HG03520 (cell line): ENCODE results near the gene AVPI1.
"Not testable (repeated sequence)": the region's sequence is repeated elsewhere in the genome, so short reads cannot be mapped to it uniquely, and the experiment has no call there.

Experiments used
- ATAC-seq: cut with Tn5 transposase; IDR thresholded peaks from one replicate; pipeline ENCODE4 v1.9.1; 2021; ENCODE audit warnings: mild to moderate bottlenecking, moderate library complexity; ENCODE audit not compliant: unreplicated experiment

Gene AVPI1

GRCh38 chr10:97642471-97643159 is 44.4 kb downstream of the AVPI1 start:
- not testable (repeated sequence) for ATAC-seq

DNA sequence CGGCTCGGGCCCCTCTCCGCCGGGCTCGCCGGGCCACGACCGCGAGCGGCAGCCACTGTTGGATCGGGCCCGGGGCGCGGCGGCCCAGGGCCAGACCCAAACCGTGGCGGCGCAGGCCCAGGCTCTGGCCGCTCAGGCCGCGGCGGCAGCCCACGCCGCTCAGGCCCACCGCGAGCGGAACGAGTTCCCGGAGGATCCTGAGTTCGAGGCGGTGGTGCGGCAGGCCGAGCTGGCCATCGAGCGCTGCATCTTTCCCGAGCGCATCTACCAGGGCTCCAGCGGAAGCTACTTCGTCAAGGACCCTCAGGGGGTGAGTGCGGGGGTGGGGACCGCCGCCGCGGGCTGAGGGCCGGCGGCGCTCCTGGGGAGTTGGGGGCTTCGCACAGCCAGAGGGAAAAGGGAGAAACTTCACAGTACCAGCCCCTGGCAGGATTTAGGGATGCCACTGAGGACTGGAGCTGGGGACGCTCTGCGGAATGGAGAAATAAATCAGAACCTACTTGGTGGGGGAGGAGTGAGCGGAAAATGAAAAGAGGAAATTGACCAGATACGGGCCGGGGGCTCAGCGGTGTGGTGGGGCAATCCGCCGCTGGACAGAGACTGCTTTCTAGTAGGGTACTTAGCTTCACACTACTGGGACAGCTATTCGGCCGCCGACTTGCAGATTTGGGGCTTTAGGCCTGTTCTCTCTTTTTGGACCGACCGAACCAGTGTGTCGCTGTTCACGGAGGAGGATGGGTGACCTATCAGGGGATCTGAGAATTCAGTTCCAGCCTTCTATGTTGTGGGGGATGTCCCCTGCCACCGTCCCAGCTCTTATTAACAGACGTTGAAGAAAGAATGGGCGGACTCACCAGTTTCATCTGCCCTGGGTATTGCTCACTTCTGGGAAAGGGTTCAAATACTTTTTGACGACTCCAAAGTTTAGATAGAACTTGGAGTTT is 45.9 kb downstream of the AVPI1 start:
- ATAC-seq: peak; percentile 24

DNA sequence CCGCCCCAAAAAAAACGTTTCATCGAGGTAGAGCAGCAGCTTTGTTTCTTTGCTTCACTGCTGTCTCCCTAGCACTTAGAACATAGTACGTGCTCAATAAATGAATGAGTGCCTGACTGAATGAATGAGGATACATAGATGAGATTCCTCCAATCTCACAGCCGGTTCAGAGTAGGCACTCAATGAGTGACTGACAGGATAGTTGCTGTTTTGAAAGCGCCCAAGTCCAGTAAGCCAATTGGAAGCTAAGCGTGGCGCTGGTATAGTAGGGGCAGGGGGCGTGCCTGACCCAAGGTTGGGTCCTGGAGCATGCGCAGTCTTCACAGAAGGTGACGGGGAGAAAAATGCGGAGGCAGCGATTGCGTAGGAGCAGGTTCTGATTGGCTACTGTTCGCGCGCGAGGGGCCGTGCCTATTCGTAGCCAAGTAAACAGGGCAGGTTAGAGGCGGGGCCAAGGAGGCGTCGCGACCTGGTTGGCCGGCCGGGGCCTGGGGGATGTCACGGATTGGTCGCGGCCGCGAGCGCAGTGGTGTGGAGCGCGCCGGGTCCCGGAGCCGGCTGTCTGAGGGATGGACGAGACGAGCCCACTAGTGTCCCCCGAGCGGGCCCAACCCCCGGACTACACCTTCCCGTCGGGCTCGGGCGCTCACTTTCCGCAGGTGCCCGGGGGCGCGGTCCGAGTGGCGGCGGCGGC is 46.7 kb downstream of the AVPI1 start, which contains the start of gene PI4K2A:
PI4K2A (plus strand) TSS at position 498 of the 694 bp plus-strand sequence; CDS start at position 570, 72 bp downstream.
- peak; percentile 96 for ATAC-seq

- not testable (repeated sequence) for ATAC-seq
Measured at GRCh38 chr10:97639090-97639489, 48.0 kb downstream of the AVPI1 start.

GRCh38 chr10:97635577-97635976 is 51.5 kb downstream of the AVPI1 start:
- ATAC-seq: no peak

- ATAC-seq: no peak
Measured at GRCh38 chr10:97633921-97634320, 53.1 kb downstream of the AVPI1 start.

GRCh38 chr10:97632949-97633884 is 53.8 kb downstream of the AVPI1 start, which contains the start of gene MORN4:
Gene MORN4 (minus strand): TSS chr10:97633500. CDS start chr10:97619653, 13,847 bp downstream.
- peak; percentile 97 for ATAC-seq

DNA sequence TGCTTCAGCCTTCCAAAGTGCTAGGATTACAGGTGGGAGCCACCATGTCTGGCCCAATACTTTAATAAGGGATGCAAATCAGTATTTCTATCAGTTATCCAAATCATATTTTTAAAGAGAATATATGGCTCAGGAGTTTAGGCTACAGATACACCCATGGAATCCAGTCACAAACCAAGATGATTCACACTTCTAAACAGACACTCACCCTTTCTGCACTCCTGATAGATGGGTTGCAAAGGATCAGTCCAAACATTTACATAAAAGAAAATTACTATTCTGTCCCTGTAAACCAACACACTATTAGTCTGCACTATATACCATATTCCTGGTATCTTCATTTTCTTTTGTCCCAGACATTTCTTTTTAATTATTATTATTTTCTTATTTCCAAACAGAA is 55.9 kb downstream of the AVPI1 start:
- no peak for ATAC-seq

DNA sequence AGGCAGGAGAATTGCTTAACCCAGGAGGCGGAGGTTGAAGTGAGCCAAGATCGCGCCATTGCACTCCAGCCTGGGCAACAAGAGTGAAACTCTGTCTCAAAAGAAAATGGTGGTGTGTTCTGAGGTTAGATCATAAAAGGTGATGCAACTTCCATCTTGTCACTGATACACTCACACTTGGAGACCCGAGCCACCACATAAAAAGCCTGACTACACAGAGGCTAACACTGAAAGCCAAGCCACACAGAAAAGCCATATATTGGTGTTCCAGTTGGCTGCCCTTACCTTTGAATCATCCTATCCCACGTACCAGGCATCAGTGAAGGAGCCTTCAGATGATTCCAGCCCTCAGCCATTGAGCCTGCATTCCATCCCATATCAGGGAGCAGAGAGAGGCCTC is 57.8 kb downstream of the AVPI1 start:
- ATAC-seq: no peak

- ATAC-seq: no peak
Measured at GRCh38 chr10:97628228-97628627, 58.8 kb downstream of the AVPI1 start.

- no peak for ATAC-seq
Measured at GRCh38 chr10:97627731-97628130, 59.3 kb downstream of the AVPI1 start.
